Smooth muscle cell (in vitro differentiated cells): Measurements from ENCODE around the gene ZFP36L1. TPM values are rescaled to one million over a fixed set of nuclear protein-coding genes. Genes with fewer than 3 reads are reported as not detected.

Experiments used
- DNase-seq: peaks from one replicate; lab custom pipeline; 2025; ENCODE audit not compliant: unreplicated experiment; lab: John Stamatoyannopoulos, UW
- H2AFZ ChIP-seq: fragments of 200-600 bp; sonication (generic); 2 replicates; pipeline ENCODE4 v1.6.0; 2016; ENCODE audit warnings: antibody characterized with exemption, low read depth, mild to moderate bottlenecking
- H3F3A ChIP-seq: fragments of 200-600 bp; sonication (generic); 2 replicates; pipeline ENCODE4 v1.6.0; 2017; ENCODE audit warnings: antibody characterized with exemption, low read depth
- H3K27ac ChIP-seq: fragments of 200-600 bp; sonication (generic); 2 replicates; pipeline ENCODE4 v1.5.1; 2016; ENCODE audit warnings: low read depth, mild to moderate bottlenecking
- H3K27me3 ChIP-seq: fragments of 200-600 bp; sonication (generic); 2 replicates; pipeline ENCODE4 v1.6.1; 2016; ENCODE audit warnings: low read depth, mild to moderate bottlenecking
- H3K36me3 ChIP-seq: fragments of 200-600 bp; sonication (generic); 2 replicates; pipeline ENCODE4 v1.5.1; 2016; ENCODE audit warnings: low read depth
- H3K4me1 ChIP-seq: fragments of 200-600 bp; sonication (generic); 2 replicates; pipeline ENCODE4 v1.5.1; 2016; ENCODE audit warnings: low read depth
- H3K4me2 ChIP-seq: fragments of 200-600 bp; sonication (generic); 2 replicates; pipeline ENCODE4 v1.6.0; 2016; ENCODE audit warnings: mild to moderate bottlenecking
- H3K4me3 ChIP-seq: fragments of 200-600 bp; sonication (generic); 2 replicates; pipeline ENCODE4 v1.5.1; 2016; ENCODE audit warnings: mild to moderate bottlenecking
- H3K79me2 ChIP-seq: fragments of 200-600 bp; sonication (generic); 2 replicates; pipeline ENCODE4 v1.6.0; 2016; ENCODE audit warnings: low read depth, mild to moderate bottlenecking
- H3K9ac ChIP-seq: fragments of 200-600 bp; sonication (generic); 2 replicates; pipeline ENCODE4 v1.6.0; 2016; ENCODE audit warnings: low read depth
- H3K9me3 ChIP-seq: fragments of 200-600 bp; sonication (generic); replicated peaks from 2 replicates; pipeline ENCODE4 v1.5.1; 2016; ENCODE audit warnings: low read depth
- H4K20me1 ChIP-seq: fragments of 200-600 bp; sonication (generic); 2 replicates; pipeline ENCODE4 v1.6.0; 2016; ENCODE audit warnings: low read depth
- WGBS: methylation state at CpG from one replicate; pipeline ENCODE4 v1.1.7; 2016; ENCODE audit warnings: low lambda C conversion rate; 5-methylcytosine and 5-hydroxymethylcytosine counted together
- polyA plus RNA-seq: library from polyadenylated mRNA; unstranded; fragments of >200 nt; fragmentation: Nextera tagmentation; extraction: Ambion mirVana; gene quantifications from 2 replicates; pipeline ENCODE4 v1.2.1, GENCODE V29; 2016
- total RNA-seq: library from RNA; depleted of rRNA; stranded (reverse); fragments of >200 nt; gene quantifications from 2 replicates; pipeline ENCODE4 v1.2.3, GENCODE V29; 2014
- TF ChIP-seq, protein P1 (sequence below): fragments of 200-600 bp; sonication (generic); IDR thresholded peaks from 2 replicates; pipeline ENCODE4 v1.5.1; 2017; ENCODE audit warnings: borderline replicate concordance, mild to moderate bottlenecking, antibody characterized with exemption; ENCODE audit not compliant: insufficient read depth, poor library complexity, severe bottlenecking

Gene ZFP36L1
- total and polyA plus RNA-seq, 2 experiments from 2014 or later, result 166 to 418 TPM

GRCh38 chr14:68820999-68821683 is 28.3 kb upstream of the ZFP36L1 start:
- 93% methylated on average over 18 of the region's 18 CpGs for whole genome bisulfite sequencing
- Histone ChIP-seq H3K27ac (no peak overlapping the region), H3F3A (no peaks in the 10 kb centered on the region), H4K20me1 (no peaks in the 10 kb centered on the region), H3K4me2 (no peak overlapping the region), H3K9ac (no peak overlapping the region), H3K9me3 (no peaks in the 10 kb centered on the region), H3K79me2 (peaks cover 7% of the 10 kb centered on the region), H3K36me3 (no peaks in the 10 kb centered on the region), H3K27me3 (no peaks in the 10 kb centered on the region), H2AFZ (no peak overlapping the region), H3K4me1 (peaks cover 8% of the 10 kb centered on the region), H3K4me3 (no peak overlapping the region)
- TF ChIP-seq, protein P1, sequence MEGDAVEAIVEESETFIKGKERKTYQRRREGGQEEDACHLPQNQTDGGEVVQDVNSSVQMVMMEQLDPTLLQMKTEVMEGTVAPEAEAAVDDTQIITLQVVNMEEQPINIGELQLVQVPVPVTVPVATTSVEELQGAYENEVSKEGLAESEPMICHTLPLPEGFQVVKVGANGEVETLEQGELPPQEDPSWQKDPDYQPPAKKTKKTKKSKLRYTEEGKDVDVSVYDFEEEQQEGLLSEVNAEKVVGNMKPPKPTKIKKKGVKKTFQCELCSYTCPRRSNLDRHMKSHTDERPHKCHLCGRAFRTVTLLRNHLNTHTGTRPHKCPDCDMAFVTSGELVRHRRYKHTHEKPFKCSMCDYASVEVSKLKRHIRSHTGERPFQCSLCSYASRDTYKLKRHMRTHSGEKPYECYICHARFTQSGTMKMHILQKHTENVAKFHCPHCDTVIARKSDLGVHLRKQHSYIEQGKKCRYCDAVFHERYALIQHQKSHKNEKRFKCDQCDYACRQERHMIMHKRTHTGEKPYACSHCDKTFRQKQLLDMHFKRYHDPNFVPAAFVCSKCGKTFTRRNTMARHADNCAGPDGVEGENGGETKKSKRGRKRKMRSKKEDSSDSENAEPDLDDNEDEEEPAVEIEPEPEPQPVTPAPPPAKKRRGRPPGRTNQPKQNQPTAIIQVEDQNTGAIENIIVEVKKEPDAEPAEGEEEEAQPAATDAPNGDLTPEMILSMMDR, result no peak
- no peak for DNase-seq

GRCh38 chr14:68820536-68820935 is 27.7 kb upstream of the ZFP36L1 start:
- Histone ChIP-seq H3K4me1 (peaks cover 14% of the 10 kb centered on the region), H3K79me2 (peaks cover 13% of the 10 kb centered on the region), H3F3A (no peaks in the 10 kb centered on the region), H4K20me1 (no peaks in the 10 kb centered on the region), H3K9ac (no peak overlapping the region), H3K4me3 (no peak overlapping the region), H3K9me3 (no peaks in the 10 kb centered on the region), H3K27ac (no peak overlapping the region), H3K27me3 (no peaks in the 10 kb centered on the region), H3K4me2 (no peak overlapping the region), H3K36me3 (no peaks in the 10 kb centered on the region), H2AFZ (no peak overlapping the region)
- DNase-seq, result no peak
- 86% methylated on average over 4 of the region's 4 CpGs for WGBS
- TF ChIP-seq, protein P1, result no peak

DNA sequence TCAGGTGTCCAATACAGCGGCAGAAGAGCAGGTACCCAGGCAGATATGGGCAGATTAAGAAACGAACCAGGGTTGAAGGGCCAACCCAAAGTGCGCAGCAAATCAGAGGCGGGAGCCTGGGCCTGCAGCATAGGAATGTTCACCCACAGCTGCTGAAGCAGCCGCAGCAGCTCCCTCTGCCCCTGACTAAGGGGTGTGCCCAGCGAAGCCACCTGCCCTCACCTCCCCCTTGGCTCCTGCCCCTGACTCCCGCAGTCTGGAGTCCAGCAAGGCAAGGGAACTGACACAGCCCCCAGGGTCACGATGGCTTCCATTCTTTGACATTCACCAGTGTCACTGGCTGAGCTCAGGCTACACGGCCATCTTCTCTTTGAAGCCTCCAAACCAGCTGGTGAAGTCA is 27.3 kb upstream of the ZFP36L1 start:
- no peak overlapping the region for H2AFZ ChIP-seq
- peak overlapping the region; percentile 50 for H3K27ac ChIP-seq
- WGBS, result 92% methylated on average over 9 of the region's 9 CpGs
- H3K4me2 ChIP-seq, result no peak overlapping the region
- no peaks in the 10 kb centered on the region for H3K27me3 ChIP-seq
- H3K4me1 ChIP-seq, result peaks cover 18% of the 10 kb centered on the region
- H3K36me3 ChIP-seq, result no peaks in the 10 kb centered on the region
- TF ChIP-seq, protein P1, result no peak
- no peaks in the 10 kb centered on the region for H3K9me3 ChIP-seq
- no peak overlapping the region for H3K9ac ChIP-seq
- H3K79me2 ChIP-seq, result peaks cover 17% of the 10 kb centered on the region
- no peak overlapping the region for H3K4me3 ChIP-seq
- no peak for DNase-seq
- H4K20me1 ChIP-seq, result no peaks in the 10 kb centered on the region
- H3F3A ChIP-seq, result peaks cover 3% of the 10 kb centered on the region

DNA sequence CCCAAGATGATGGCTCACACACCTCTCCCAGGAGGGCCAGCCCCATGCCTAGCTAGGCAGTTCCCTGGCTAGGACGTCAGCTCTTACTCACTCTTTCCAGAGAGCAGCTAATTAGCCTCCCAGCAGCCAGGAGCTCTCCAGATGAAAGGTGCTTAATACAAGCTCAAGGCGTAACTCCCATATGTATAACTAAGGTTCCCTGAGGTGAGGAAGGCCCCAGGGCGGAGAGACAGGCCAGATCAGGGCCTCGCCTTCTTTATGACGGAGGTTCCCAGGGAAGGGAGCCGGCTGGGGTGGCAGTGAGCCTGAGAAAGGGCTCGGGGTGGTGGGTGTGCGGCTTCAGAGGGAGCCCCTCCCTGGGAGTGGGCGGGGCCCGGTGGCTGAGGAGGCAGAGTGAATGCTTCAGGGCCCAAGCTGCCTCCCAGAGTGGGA is 26.4 kb upstream of the ZFP36L1 start:
- no peak overlapping the region for H3K9ac ChIP-seq

More for the DNA sequence above, 26.4 kb upstream of the ZFP36L1 start:
- TF ChIP-seq, protein P1, result no peak
- Histone ChIP-seq H2AFZ (no peak overlapping the region), H3K4me3 (no peak overlapping the region), H3F3A (peaks cover 12% of the 10 kb centered on the region), H3K4me1 (peaks cover 27% of the 10 kb centered on the region), H3K79me2 (peaks cover 19% of the 10 kb centered on the region), H4K20me1 (no peaks in the 10 kb centered on the region), H3K27me3 (no peaks in the 10 kb centered on the region), H3K27ac (peak overlapping the region; percentile 50), H3K36me3 (no peaks in the 10 kb centered on the region), H3K9me3 (no peaks in the 10 kb centered on the region), H3K4me2 (peak overlapping the region; percentile 62)
- no peak for DNase-seq
- 35% methylated on average over 10 of the region's 10 CpGs for WGBS
